Nephron progenitor cell (in vitro differentiated cells): Measurements from ENCODE around the gene ALG10B.

Source experiments
- DNase-seq: peaks from one replicate; pipeline ENCODE4 v3.0.0; 2021
- H3K27ac Mint-ChIP-seq: 2 replicates; pipeline ENCODE4 v1.8.0; 2021; ENCODE audit warnings: mild to moderate bottlenecking, moderate library complexity, mixed read lengths
- H3K27me3 Mint-ChIP-seq: 2 replicates; pipeline ENCODE4 v1.8.0; 2021; ENCODE audit warnings: mild to moderate bottlenecking, low read depth, mixed read lengths; ENCODE audit not compliant: poor library complexity
- H3K36me3 Mint-ChIP-seq: 2 replicates; pipeline ENCODE4 v1.8.0; 2021; ENCODE audit warnings: low read depth, mixed read lengths
- H3K4me1 Mint-ChIP-seq: 2 replicates; pipeline ENCODE4 v1.8.0; 2021; ENCODE audit warnings: mixed read lengths
- H3K4me3 Mint-ChIP-seq: 2 replicates; pipeline ENCODE4 v1.8.0; 2021; ENCODE audit warnings: mild to moderate bottlenecking, moderate library complexity, mixed read lengths
- H3K9me3 Mint-ChIP-seq: 2 replicates; pipeline ENCODE4 v1.8.0; 2021; ENCODE audit warnings: mild to moderate bottlenecking, moderate library complexity, mixed read lengths
- TF ChIP-seq, protein P1 (sequence below): fragments of 200-600 bp; sonication (generic); IDR thresholded peaks from 2 replicates; pipeline ENCODE4 v1.5.0; 2021; ENCODE audit warnings: antibody characterized with exemption

ALG10B gene, protein sequence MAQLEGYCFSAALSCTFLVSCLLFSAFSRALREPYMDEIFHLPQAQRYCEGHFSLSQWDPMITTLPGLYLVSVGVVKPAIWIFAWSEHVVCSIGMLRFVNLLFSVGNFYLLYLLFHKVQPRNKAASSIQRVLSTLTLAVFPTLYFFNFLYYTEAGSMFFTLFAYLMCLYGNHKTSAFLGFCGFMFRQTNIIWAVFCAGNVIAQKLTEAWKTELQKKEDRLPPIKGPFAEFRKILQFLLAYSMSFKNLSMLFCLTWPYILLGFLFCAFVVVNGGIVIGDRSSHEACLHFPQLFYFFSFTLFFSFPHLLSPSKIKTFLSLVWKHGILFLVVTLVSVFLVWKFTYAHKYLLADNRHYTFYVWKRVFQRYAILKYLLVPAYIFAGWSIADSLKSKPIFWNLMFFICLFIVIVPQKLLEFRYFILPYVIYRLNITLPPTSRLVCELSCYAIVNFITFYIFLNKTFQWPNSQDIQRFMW

DNA sequence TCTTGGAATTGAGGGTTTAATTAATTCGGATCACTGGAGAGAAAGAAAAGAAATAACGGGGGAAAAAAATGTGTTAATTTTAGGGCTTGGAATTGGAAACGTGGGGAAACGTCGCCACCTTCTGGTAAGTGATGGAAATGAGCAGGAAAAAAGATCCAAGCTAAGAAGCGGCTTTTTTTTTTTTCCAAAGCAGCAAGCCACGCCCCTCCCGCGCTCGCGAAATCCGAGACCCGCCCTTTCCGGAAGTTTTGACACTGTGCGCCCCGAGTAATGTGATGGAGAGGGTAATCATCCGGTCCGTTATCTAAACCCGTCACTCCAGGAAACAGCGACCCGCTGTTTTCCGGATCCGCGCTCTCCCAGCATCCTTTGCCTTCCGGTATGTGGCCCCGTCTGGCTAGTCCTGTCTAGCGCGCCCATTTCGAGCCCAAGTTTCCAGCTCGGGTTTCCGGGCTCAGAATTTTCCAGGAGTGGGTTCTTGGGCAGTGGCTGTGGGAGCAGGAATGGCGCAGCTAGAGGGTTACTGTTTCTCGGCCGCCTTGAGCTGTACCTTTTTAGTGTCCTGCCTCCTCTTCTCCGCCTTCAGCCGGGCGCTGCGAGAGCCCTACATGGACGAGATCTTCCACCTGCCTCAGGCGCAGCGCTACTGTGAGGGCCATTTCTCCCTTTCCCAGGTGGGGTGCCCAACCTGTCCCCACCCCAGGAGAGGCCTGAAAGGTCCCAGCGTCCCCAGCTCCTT is at the start of gene ALG10B:
ALG10B (plus strand) TSS at position 384 of the 739 bp plus-strand sequence; CDS start at position 504, 120 bp downstream.
- TF ChIP-seq, protein P1, sequence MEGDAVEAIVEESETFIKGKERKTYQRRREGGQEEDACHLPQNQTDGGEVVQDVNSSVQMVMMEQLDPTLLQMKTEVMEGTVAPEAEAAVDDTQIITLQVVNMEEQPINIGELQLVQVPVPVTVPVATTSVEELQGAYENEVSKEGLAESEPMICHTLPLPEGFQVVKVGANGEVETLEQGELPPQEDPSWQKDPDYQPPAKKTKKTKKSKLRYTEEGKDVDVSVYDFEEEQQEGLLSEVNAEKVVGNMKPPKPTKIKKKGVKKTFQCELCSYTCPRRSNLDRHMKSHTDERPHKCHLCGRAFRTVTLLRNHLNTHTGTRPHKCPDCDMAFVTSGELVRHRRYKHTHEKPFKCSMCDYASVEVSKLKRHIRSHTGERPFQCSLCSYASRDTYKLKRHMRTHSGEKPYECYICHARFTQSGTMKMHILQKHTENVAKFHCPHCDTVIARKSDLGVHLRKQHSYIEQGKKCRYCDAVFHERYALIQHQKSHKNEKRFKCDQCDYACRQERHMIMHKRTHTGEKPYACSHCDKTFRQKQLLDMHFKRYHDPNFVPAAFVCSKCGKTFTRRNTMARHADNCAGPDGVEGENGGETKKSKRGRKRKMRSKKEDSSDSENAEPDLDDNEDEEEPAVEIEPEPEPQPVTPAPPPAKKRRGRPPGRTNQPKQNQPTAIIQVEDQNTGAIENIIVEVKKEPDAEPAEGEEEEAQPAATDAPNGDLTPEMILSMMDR, result peak; percentile 59
- no peaks in the 10 kb centered on the region for H3K9me3 Mint-ChIP-seq
- peak within 1 kb of the TSS; percentile 94 for H3K4me3 Mint-ChIP-seq
- peaks cover 19% of the 10 kb centered on the region for H3K4me1 Mint-ChIP-seq
- no peaks in the 10 kb centered on the region for H3K27me3 Mint-ChIP-seq
- DNase-seq, result peak; percentile 88
- peaks cover 10% of the 10 kb centered on the region for H3K36me3 Mint-ChIP-seq
- peak within 1 kb of the TSS; percentile 92 for H3K27ac Mint-ChIP-seq

DNA sequence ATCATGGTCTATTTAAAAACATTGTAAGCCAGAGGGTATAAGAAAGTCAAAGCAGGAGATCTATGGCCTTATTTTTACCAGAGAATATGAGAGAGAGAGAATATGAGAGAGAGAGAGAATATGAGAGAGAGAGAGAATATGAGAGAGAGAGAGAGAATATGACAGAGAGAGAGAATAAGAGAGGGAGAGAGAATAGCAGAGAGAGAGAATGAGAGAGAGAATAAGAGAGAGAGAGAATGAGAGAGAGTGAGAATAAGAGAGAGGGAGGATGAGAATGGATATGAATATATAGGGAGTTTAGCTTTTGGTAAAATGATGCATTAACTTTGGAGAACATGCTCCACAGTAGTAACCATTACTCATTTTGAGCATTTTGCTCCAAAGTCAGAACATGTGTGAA is 48.0 kb upstream of the ALG10B start:
- Mint-ChIP-seq H3K27me3 (no peaks in the 10 kb centered on the region), H3K9me3 (peaks cover 56% of the 10 kb centered on the region), H3K4me3 (no peak overlapping the region), H3K36me3 (no peaks in the 10 kb centered on the region), H3K27ac (no peak overlapping the region), H3K4me1 (no peaks in the 10 kb centered on the region)
- no peak for DNase-seq
- TF ChIP-seq, protein P1, result no peak

DNA sequence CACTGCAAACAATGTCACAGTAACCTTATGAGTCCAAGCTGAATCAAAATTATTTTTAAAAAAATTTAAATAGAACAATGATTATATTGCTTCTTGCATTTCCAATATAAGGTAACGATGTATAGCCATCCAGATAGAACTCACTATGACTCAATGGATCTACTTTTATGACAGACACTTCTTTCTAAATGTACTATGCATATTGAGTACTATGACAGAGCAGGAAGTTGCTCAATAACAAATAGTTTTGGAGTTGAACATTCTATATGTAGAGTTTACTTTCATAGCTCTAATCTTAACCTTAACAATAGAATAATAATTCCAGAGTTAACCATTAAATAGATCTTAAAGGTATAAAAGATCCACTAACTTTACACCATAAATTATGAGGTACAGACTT is 46.7 kb upstream of the ALG10B start:
- TF ChIP-seq, protein P1, result no peak
- Mint-ChIP-seq H3K4me1 (no peaks in the 10 kb centered on the region), H3K9me3 (peaks cover 55% of the 10 kb centered on the region), H3K36me3 (no peaks in the 10 kb centered on the region), H3K4me3 (no peak overlapping the region), H3K27ac (no peak overlapping the region), H3K27me3 (no peaks in the 10 kb centered on the region)
- no peak for DNase-seq

DNA sequence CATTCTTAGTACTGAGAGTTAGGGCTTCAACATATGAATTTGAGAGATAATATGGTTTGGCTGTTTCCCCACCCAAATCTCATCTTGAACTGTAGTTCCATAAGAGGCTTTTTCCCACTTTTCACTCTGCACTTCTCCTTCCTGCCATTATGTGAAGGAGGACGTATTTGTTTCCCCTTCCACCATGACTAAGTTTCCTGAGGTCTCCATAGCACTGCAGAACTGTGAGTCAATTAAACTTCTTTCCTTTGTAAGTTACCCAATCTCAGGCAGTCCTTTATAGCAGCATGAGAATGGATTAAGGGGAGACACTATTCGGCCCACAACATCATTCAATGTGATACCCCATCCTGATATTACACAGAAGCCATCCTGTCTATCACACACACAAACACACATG is 36.8 kb upstream of the ALG10B start:
- no peak overlapping the region for H3K4me3 Mint-ChIP-seq
- DNase-seq, result no peak
- no peaks in the 10 kb centered on the region for H3K36me3 Mint-ChIP-seq
- no peaks in the 10 kb centered on the region for H3K4me1 Mint-ChIP-seq
- H3K9me3 Mint-ChIP-seq, result peaks cover 49% of the 10 kb centered on the region
- H3K27ac Mint-ChIP-seq, result no peak overlapping the region
- TF ChIP-seq, protein P1, result no peak
- no peaks in the 10 kb centered on the region for H3K27me3 Mint-ChIP-seq

DNA sequence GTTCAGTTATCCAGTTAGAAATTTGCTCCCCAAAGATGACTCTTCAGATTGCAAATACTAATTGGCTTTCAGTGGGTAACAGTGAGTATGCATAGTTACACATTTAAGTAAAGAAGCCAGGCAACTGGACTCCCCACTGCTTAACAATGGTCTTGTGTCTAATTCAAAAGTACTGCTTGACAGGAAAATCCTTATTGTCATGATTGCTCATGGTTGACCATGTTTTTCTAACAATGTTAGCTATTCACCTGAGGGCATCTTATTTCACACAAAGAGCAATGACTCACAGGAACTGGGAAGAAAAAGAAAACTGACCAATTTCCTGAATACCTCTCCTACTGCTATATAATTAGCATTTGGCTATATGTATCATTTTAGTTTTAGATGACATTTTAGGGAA is 33.7 kb upstream of the ALG10B start:
- DNase-seq, result no peak
- no peak overlapping the region for H3K27ac Mint-ChIP-seq
- H3K36me3 Mint-ChIP-seq, result no peaks in the 10 kb centered on the region
- H3K4me1 Mint-ChIP-seq, result no peaks in the 10 kb centered on the region
- TF ChIP-seq, protein P1, result no peak
- peaks cover 58% of the 10 kb centered on the region for H3K9me3 Mint-ChIP-seq
- no peak overlapping the region for H3K4me3 Mint-ChIP-seq
- no peaks in the 10 kb centered on the region for H3K27me3 Mint-ChIP-seq
